Suprapubic skin (tissue), 3 donors: ENCODE measurements around the gene SMG6.

ENCODE experiments used
- POLR2AphosphoS5 ChIP-seq, 3 donors: sonication (generic); formaldehyde crosslinking; IDR thresholded peaks; one replicate each; pipeline ENCODE4 v1.6.1; 2017; ENCODE audit warnings: antibody characterized with exemption in 3 of 3
- TF ChIP-seq, protein P1 (sequence below), 2 donors: fragments of 200-600 bp in 1 of 2; fragments of 450-650 bp in 1 of 2; sonication (generic) in 1 of 2; IDR thresholded peaks; one replicate each; pipeline ENCODE4 v1.5.1; 2016 to 2019; ENCODE audit warnings: antibody characterized with exemption in 2 of 2, mild to moderate bottlenecking in 1 of 2, moderate library complexity in 1 of 2

DNA sequence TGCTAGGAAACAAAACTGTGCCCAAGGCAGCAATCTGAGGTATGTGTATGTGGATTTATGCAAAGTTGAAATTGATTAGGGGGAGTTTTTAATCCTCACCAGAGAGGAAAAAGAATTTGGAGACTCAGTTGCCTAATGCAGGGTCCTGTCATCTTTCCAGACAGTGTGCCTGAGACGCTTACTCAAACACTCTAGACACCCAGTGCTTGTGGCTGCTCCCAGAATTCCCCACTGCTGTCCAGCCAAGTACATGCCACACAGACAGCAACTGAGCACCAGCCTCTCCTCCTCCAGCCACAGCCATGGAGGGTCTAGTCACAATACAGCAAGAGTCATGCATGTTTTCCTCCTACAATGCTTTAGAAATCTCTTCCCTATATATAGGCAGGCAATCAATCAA lies 130.6 kb downstream of the SMG6 start:
- no peak for TF ChIP-seq POLR2AphosphoS5 (IDR thresholded peaks at IDR 0.05)
- TF ChIP-seq, protein P1, sequence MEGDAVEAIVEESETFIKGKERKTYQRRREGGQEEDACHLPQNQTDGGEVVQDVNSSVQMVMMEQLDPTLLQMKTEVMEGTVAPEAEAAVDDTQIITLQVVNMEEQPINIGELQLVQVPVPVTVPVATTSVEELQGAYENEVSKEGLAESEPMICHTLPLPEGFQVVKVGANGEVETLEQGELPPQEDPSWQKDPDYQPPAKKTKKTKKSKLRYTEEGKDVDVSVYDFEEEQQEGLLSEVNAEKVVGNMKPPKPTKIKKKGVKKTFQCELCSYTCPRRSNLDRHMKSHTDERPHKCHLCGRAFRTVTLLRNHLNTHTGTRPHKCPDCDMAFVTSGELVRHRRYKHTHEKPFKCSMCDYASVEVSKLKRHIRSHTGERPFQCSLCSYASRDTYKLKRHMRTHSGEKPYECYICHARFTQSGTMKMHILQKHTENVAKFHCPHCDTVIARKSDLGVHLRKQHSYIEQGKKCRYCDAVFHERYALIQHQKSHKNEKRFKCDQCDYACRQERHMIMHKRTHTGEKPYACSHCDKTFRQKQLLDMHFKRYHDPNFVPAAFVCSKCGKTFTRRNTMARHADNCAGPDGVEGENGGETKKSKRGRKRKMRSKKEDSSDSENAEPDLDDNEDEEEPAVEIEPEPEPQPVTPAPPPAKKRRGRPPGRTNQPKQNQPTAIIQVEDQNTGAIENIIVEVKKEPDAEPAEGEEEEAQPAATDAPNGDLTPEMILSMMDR (IDR thresholded peaks at IDR 0.05): no peak
